Esophagus mucosa (tissue), 1 donor: Measurements from ENCODE around the gene CSF3R. TPM values are rescaled to one million over a fixed set of nuclear protein-coding genes. Genes with fewer than 3 reads are reported as not detected.

ENCODE experiments used
- total RNA-seq: library from RNA; stranded (reverse); gene quantifications from one replicate; pipeline ENCODE4 v1.2.4, GENCODE V29; 2023
- donor health status: DM: yes; HTN: yes; CAD: no.

Gene CSF3R
- total RNA-seq, 1 donor from 2014 or later: 3.2 TPM

Other genes starting within 250 kb of the CSF3R start
- gene SH3D21, start 176.5 kb downstream of the CSF3R start, total RNA-seq: 9.2 TPM
- 3.7 TPM for gene EVA1B, start 159.3 kb downstream of the CSF3R start, total RNA-seq
- gene STK40, start 97.0 kb downstream of the CSF3R start, total RNA-seq: 31.8 TPM
- 22.7 TPM for gene LSM10, start 85.0 kb downstream of the CSF3R start, total RNA-seq
- 7.3 TPM for gene OSCP1, start 32.5 kb downstream of the CSF3R start, total RNA-seq
- 89.4 TPM for gene MRPS15, start 18.5 kb downstream of the CSF3R start, total RNA-seq